Endothelial cell of umbilical vein (primary cell): Measurements from ENCODE around the gene ATP2B2. TPM values are rescaled to one million over a fixed set of nuclear protein-coding genes. Genes with fewer than 3 reads are reported as not detected.

ENCODE experiments used
- BruUV-seq: library from RNA; stranded (reverse); fragments of 400-500 nt; replicated peaks from 2 replicates; lab custom pipeline; 2021; lab: Mats Ljungman, UMichigan
- CTCF ChIA-PET: fragments of 300-600, 350-600 bp; sonication (Branson Sonifier 250); formaldehyde crosslinking; loops from one replicate; lab custom pipeline; 2021; ENCODE audit warnings: antibody characterized with exemption, inconsistent platforms; lab: Charles Lee
- POLR2A ChIA-PET: fragments of 300-600, 350-600 bp; sonication (Branson Sonifier 250); formaldehyde crosslinking; loops from one replicate; lab custom pipeline; 2021; ENCODE audit warnings: antibody characterized with exemption, inconsistent platforms; lab: Charles Lee
- DNase-seq: peaks from one replicate; pipeline ENCODE4 v3.0.0-alpha.2; 2011; ENCODE audit warnings: low read depth, low spot score
- FAIRE-seq: peaks from 2 replicates; lab custom pipeline; 2011; peaks lifted over from hg19 to GRCh38; lab: Jason Lieb, UNC
- H2AFZ ChIP-seq: 2 replicates; pipeline ENCODE4 v1.6.0; 2012; ENCODE audit warnings: low read depth, low read length, control low read depth, inconsistent platforms
- H3K27ac ChIP-seq: 2 replicates; pipeline ENCODE4 v1.5.1; 2011; ENCODE audit warnings: low read depth, mild to moderate bottlenecking, control low read depth, low read length, moderate library complexity; ENCODE audit not compliant: insufficient read depth
- H3K27me3 ChIP-seq, 2 experiments: 2 replicates each; pipeline versions ENCODE4 v1.6.0 to v1.6.1; 2011; ENCODE audit warnings: low read length in 2 of 2, mixed read lengths in 1 of 2; ENCODE audit not compliant: control insufficient read depth in 2 of 2, insufficient read depth in 2 of 2
- H3K36me3 ChIP-seq, 2 experiments: 2 replicates in 1 of 2; 3 replicates in 1 of 2; pipeline ENCODE4 v1.5.1; 2011; ENCODE audit warnings: low read length in 2 of 2, mild to moderate bottlenecking in 1 of 2, moderate library complexity in 1 of 2; ENCODE audit not compliant: control insufficient read depth in 2 of 2, insufficient read depth in 2 of 2; ENCODE audit errors: extremely low read depth in 1 of 2
- H3K4me1 ChIP-seq: 3 replicates; pipeline ENCODE4 v1.5.1; 2011; ENCODE audit warnings: mild to moderate bottlenecking, low read length; ENCODE audit not compliant: control insufficient read depth, insufficient read depth; ENCODE audit errors: extremely low read depth
- H3K4me2 ChIP-seq: 2 replicates; pipeline ENCODE4 v1.6.1; 2011; ENCODE audit warnings: low read length, control low read depth, mixed read lengths; ENCODE audit not compliant: insufficient read depth
- H3K4me3 ChIP-seq, 3 experiments: fragments of 200-600 bp in 1 of 3; sonication (generic), shearing (Covaris generic) in 1 of 3; replicated peaks in 1 of 3; 2 replicates each; pipeline ENCODE4 v1.5.1; 2011 to 2016; ENCODE audit warnings: control low read depth in 3 of 3, low read length in 3 of 3, mild to moderate bottlenecking in 2 of 3, inconsistent platforms in 1 of 3, low read depth in 1 of 3, moderate library complexity in 1 of 3; ENCODE audit not compliant: insufficient read depth in 1 of 3
- H3K79me2 ChIP-seq: 2 replicates; pipeline ENCODE4 v1.6.0; 2012; ENCODE audit warnings: low read length, inconsistent platforms; ENCODE audit not compliant: control insufficient read depth, insufficient read depth
- H3K9ac ChIP-seq: replicated peaks from 2 replicates; pipeline ENCODE3; 2011; ENCODE audit warnings: low read length, control low read depth; ENCODE audit not compliant: insufficient read depth; ENCODE audit errors: extremely low read depth
- H3K9me1 ChIP-seq: replicated peaks from 3 replicates; pipeline ENCODE4 v1.6.0; 2011; ENCODE audit warnings: mild to moderate bottlenecking, low read length; ENCODE audit not compliant: control insufficient read depth, insufficient read depth; ENCODE audit errors: extremely low read depth
- H3K9me3 ChIP-seq: replicated peaks from 2 replicates; pipeline ENCODE4 v1.5.1; 2012; ENCODE audit warnings: low read length, inconsistent platforms; ENCODE audit not compliant: control insufficient read depth, insufficient read depth
- H4K20me1 ChIP-seq: replicated peaks from 2 replicates; pipeline ENCODE3; 2011; ENCODE audit warnings: mild to moderate bottlenecking, low read length; ENCODE audit not compliant: control insufficient read depth, insufficient read depth; ENCODE audit errors: extremely low read depth
- CTCF ChIP-seq, 2 donors: IDR thresholded peaks; 1 replicate in 1 of 2; 2 replicates in 1 of 2; pipeline ENCODE4 v1.5.1; 2011; ENCODE audit warnings: low read length in 2 of 2, mild to moderate bottlenecking in 2 of 2, moderate library complexity in 2 of 2, control low read depth in 1 of 2, inconsistent platforms in 1 of 2, low read depth in 1 of 2; ENCODE audit not compliant: insufficient read depth in 1 of 2; ENCODE audit errors: extremely low read depth in 1 of 2
- EZH2 ChIP-seq: IDR thresholded peaks from 2 replicates; pipeline ENCODE4 v1.6.1; 2012; ENCODE audit warnings: borderline replicate concordance, low read depth, mild to moderate bottlenecking, moderate library complexity, low read length, inconsistent platforms; ENCODE audit not compliant: severe bottlenecking
- FOS ChIP-seq: IDR thresholded peaks from 2 replicates; pipeline ENCODE4 v1.6.1; 2011; ENCODE audit warnings: mild to moderate bottlenecking, low read length, moderate library complexity, borderline replicate concordance; ENCODE audit not compliant: insufficient read depth
- GATA2 ChIP-seq: IDR thresholded peaks from 2 replicates; pipeline ENCODE4 v1.7.0; 2011; ENCODE audit warnings: low read depth, mild to moderate bottlenecking, moderate library complexity, mixed read lengths, low read length; ENCODE audit not compliant: insufficient read length, insufficient read depth
- JUN ChIP-seq: IDR thresholded peaks from 2 replicates; pipeline ENCODE4 v1.6.1; 2011; ENCODE audit warnings: borderline replicate concordance, low read depth; ENCODE audit not compliant: insufficient read length, insufficient read depth
- MAX ChIP-seq: IDR thresholded peaks from 2 replicates; pipeline ENCODE4 v1.6.1; 2011; ENCODE audit not compliant: insufficient read depth, insufficient read length
- MYC ChIP-seq: IDR thresholded peaks from one replicate; pipeline ENCODE4 v1.6.1; 2011; ENCODE audit warnings: mild to moderate bottlenecking, low read depth, low read length
- POLR2A ChIP-seq: IDR thresholded peaks from 2 replicates; pipeline ENCODE4 v1.6.1; 2012; ENCODE audit warnings: low read depth, mild to moderate bottlenecking, control low read depth, low read length
- POLR2AphosphoS5 ChIP-seq: IDR thresholded peaks from 2 replicates; pipeline ENCODE4 v1.6.1; 2012; ENCODE audit warnings: low read depth, mild to moderate bottlenecking, control low read depth, low read length, moderate library complexity; ENCODE audit not compliant: insufficient read depth
- dilution Hi-C: fragments of 300-500 bp; cut with MboI; formaldehyde crosslinking; loops from one replicate; pipeline ENCODE4 v1.15.0; 2019; ENCODE audit warnings: low sequenced_read_pairs; ENCODE audit not compliant: extremely low pct_ligation_motif_present
- intact Hi-C: fragments of 100-400 bp; cut with micrococcal nuclease; formaldehyde crosslinking; loops from one replicate; pipeline ENCODE4 v1.10.0; 2022
- polyA plus RNA-seq, 4 experiments: library from polyadenylated mRNA; depleted of rRNA in 3 of 4; stranded (reverse) in 3 of 4; unstranded in 1 of 4; fragments of >200 nt; gene quantifications; 2 replicates each; pipeline versions ENCODE4 v1.2.1 to v1.2.3, GENCODE V29; 2011 to 2012; ENCODE audit warnings: missing spikeins in 1 of 4
- total RNA-seq: library from RNA; stranded (reverse); gene quantifications from 2 replicates; pipeline ENCODE4 v1.2.3, GENCODE V29; 2021

ATP2B2 gene
- total and polyA plus RNA-seq, 2 donors (not counting 3 experiments of a cell fraction or from before 2014, with no cell fraction given), result not detected

- dilution Hi-C loops, result no loop called here
- TF ChIP-seq JUN (no peak), EZH2 (no peak)
- Histone ChIP-seq H3K4me2 (no peak overlapping the region), H3K4me3 (no peak overlapping the region), H3K36me3 (no peaks in the 10 kb centered on the region), H3K9me3 (no peaks in the 10 kb centered on the region), H3K4me1 (no peaks in the 10 kb centered on the region), H3K9me1 (no peaks in the 10 kb centered on the region), H3K9ac (no peak overlapping the region), H3K27ac (no peak overlapping the region), H3K27me3 (peaks cover 10 to 12% of the 10 kb centered on the region in 2 experiments), H2AFZ (no peak overlapping the region), H3K79me2 (no peaks in the 10 kb centered on the region), H4K20me1 (no peaks in the 10 kb centered on the region)
- no peak for DNase-seq
- ChIA-PET POLR2A (no interaction called here), CTCF (no interaction called here)
- FAIRE-seq, result no peak
- BruUV-seq, result no TSS peak
- intact Hi-C loops, result no loop called here
Measured at GRCh38 chr3:10501664-10502052, 3.7 kb downstream of the ATP2B2 start.

GRCh38 chr3:10500717-10501663 is 4.4 kb downstream of the ATP2B2 start:
- POLR2A ChIA-PET, result no interaction called here
- Histone ChIP-seq H2AFZ (no peak overlapping the region), H3K27ac (no peak overlapping the region), H3K27me3 (peaks cover 8 to 12% of the 10 kb centered on the region in 2 experiments), H3K4me3 (no peak overlapping the region), H3K4me1 (no peaks in the 10 kb centered on the region), H3K36me3 (no peaks in the 10 kb centered on the region), H3K4me2 (no peak overlapping the region), H4K20me1 (no peaks in the 10 kb centered on the region), H3K79me2 (no peaks in the 10 kb centered on the region), H3K9me3 (no peaks in the 10 kb centered on the region), H3K9ac (no peak overlapping the region), H3K9me1 (no peaks in the 10 kb centered on the region)
- no peak for DNase-seq
- intact Hi-C loops (no loop called here), dilution Hi-C loops (no loop called here)
- FAIRE-seq, result no peak
- BruUV-seq, result no TSS peak
- CTCF ChIA-PET, result no interaction called here
- TF ChIP-seq MAX, result no peak
- TF ChIP-seq FOS, result no peak
- TF ChIP-seq CTCF (IDR thresholded peaks at IDR 0.05; ENCODE audit: extremely low read depth in 1 of 2, insufficient read depth in 1 of 2, low read depth in 1 of 2, low read length in 2 of 2), result no peak
- TF ChIP-seq POLR2AphosphoS5, result no peak
- TF ChIP-seq MYC, result no peak
- TF ChIP-seq EZH2, result no peak
- no peak for TF ChIP-seq GATA2
- no peak for TF ChIP-seq JUN
- TF ChIP-seq POLR2A, result no peak
